NCI-H2081 treated with DMSO at 0.1 percent for 48 hours (cell line): Measurements from ENCODE around the gene HSD11B2.

Source experiments
- DNase-seq: peaks from one replicate; lab custom pipeline; 2025; lab: John Stamatoyannopoulos, UW

Gene HSD11B2

DNA sequence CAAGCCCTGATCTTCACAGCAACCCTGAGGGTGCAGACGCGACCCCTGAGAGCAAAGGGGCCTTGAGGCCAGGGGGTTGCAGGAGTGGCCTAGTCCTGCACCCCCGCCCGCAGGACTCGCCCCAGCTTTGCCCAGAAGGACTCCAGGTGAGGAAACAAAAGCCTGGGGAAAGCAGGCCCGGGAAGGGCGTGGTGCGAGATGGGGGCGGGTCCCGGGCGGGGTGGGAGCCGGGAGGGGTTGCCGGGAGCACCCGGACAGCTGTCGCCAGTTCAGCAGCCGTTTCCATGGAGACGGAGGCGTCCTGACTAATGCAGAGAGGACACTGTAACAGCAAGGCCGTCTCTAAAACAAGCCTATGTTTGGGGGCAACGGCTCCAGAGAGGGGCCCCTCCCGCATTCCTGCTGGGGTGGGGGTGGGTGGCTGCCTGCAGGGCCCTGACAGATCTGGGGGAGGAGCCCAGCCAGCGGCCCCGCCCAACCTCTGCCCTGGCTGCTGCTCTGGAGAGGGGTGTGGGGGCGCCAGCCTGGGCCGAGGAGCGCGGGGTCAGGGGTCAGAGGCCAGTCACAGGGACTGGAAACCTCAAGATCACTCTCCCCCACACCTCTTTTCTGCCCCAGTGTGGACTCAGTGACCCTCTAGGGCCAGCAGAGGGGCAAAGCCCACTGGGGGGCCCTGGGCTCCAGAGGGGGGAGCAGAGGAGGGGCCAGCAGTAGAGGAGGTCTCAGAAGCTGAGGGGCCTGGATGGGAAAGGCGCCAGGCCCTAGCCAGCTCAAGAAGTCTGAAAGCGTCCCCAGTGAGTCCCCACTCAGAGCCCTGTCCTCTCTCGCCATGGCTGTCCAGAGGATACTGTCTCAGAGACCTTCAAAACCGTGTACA, 34.5 kb upstream of the HSD11B2 start:
- DNase-seq, result peak; percentile 56

DNA sequence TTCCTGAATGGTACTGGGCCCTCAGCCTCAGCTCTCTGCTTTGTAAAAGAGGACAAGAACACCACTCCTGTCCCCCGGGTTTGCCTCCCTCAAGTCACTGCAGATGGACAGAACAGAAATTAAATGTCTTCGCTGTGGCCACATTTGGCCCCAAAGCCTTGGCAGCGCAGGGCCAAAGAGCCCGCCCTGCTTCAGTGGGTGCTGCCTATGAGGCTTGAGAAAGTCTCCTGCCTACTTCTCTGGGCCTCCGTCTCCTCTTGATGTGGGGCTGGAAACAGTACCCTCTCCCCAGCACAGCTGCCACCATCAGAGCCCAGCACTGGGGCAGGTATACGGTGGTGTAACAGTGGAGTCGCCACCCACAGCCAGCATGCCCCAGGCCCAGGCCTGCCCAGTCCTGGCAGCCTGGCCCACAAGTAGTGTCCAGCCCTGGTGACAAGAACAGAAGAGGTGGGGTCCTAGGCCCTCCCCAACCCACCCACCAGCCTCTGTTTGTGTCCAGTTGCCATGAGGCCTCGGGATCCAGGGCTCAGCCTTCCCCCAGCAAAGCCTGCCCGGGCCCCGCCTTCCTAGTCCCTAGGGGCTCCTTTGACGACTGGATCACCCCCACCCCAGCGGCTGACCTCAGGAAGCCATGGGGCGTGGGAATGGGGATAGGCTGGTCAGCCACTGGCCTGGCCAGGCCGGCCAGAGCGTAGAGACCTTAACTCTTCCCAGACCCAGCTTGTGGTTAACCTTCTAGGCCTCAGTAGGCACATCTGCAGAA, 33.7 kb upstream of the HSD11B2 start:
- DNase-seq, result no peak

DNA sequence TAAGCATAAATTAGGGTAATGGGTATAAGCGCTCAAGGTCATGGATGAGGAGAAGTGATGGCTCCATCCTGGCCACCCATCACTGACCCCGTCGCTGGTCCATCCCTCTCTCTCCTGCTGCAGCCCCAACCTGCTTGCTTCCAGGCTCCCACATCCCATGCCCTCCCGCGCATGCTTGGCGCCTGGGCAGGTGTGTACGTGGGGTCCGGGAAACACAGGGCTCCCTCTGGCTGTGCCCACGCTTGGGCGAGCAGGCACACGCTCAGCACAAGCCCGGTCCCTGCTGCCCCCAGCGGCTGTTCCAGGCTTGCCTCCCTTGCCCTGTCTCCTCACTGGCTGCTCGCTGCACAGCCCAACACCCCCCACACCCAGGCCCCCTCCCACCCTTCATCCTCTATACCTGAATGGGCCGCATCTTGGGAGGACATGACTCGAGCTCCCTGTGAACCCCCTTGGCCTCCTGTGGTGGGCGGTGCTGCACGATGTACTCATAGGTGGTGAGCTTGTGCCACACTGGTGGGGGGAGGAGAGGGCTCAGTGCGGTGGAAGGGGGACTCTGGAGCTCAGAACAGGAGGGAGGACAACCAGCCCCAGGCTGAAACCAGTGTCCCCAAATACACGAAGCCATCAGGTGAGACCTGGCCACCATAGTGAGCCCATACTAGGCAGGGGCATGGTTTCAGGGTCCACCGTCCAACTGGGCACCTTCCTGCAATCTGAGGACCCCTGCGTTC, 32.9 kb upstream of the HSD11B2 start:
- no peak for DNase-seq

DNA sequence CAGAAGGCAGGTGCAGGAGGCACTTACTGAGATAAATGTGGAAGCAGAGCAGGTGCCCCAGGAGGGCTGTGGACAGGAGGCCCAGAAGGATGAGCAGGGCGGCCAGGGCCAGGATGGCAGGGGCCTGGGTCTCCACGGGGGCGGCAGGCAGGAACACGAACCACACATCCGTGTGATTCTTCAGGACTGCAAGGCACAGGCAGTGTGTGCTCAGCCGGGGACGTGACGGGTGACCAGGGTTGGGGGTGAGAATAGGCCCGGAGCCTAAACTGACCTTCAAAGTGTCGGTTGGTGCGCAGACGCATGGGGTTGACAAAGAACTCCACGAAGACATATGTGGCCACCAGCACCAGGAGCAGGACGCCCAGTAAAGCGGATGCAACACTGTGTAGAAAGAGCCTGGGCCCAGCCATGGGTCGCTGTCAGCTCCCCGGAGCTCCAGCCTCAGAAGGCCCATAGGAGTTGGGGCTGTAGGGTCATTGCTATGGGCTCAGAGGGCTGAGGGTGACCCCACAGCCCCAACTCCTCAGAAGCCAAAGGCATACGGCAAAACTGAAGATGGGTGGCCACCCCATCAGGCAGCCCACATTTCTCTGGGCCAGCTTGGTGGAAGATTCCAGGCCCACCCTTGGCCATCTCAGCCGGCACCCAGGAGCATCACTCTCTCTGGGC, 32.2 kb upstream of the HSD11B2 start:
- DNase-seq, result no peak

DNA sequence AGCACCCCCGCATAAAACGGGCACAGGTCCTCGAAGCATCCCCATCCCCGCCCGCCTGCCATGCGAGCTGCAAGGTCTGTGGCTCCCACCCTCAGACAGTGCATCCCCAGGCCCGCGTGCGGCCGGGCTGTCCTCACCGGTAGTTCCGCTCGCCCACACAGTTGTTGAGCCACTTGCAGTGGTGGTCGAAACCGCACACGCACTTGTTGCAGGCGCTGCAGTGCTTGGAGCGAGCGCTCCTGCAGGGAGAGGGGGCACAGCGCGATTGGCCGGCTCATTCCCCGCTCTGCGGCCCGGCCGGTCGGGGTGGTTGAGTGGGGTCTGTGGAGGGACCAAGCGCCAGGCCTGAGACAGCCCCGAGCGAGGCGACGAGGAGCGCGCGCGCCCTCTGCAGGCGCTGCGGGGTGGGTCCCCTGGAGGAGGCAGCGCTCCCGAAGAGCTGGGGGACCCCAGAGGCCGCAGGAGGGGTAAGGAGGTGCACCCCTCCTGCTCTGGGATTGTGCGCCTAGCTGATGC, 31.6 kb upstream of the HSD11B2 start:
- no peak for DNase-seq

DNA sequence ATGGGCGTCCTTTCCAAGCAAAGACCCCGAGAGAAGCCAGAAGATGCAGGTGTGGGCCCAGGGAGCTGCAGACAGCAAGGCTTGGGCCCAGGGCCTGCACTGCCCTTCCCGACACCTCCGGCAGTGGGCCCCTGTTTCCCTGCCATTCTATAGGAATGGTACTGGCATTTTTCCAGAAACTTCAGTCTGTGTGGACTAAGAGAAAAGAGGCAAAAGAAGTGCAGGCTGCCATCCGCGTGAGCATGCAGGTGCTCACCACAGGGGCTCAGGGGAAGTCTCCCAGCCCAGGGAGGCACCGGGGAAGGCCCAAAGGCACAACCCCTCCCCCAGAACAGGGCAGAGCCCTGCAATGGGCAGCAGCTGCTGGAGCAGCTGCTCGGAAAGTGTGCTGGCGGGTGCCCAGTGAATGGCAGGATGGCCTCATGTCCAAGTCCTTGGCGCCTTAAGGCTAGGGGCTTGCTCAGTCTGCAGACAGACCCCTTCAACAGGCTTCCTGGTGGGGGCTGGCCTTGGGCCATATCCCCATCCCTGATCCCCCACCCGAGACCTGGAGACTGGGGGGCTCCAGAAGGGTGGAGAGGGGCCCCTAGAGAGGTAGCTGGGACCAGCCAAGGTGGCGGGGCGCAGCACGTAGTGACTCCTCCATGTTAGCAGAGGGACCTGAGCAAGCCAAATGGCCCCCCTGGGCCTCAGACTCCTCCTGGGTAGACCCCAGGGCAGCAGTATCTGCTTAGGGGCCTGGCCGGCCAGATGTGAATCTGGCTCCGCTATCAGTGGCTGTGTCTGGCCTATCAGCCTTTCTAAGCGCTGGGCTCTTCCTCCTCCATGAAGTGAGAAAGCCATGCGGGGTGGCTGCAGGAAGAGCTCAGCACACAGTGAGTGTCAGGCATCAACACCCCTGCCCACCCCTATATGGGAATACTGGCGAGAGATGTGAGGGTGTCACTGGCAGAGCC, 30.9 kb upstream of the HSD11B2 start:
- peak; percentile 21 for DNase-seq

DNA sequence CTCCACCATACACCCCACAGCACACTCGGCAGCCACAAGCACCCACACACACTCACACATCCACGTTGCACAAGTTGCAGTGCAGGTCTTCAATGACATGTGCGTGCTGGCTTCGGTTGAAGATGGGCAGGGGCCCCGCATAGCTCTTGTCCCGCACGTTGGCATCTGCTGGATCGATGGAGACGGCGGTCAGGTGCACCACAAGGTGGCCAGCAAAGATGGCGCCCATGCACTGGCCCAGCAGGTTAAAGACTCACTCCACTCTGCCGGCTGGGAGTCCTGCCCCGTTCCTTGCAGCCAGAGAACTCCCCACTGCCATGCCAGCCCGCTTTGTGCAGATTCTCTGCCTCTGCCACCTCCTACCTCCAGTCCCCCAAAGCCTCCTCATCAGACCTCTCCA, 30.0 kb upstream of the HSD11B2 start:
- no peak for DNase-seq

DNA sequence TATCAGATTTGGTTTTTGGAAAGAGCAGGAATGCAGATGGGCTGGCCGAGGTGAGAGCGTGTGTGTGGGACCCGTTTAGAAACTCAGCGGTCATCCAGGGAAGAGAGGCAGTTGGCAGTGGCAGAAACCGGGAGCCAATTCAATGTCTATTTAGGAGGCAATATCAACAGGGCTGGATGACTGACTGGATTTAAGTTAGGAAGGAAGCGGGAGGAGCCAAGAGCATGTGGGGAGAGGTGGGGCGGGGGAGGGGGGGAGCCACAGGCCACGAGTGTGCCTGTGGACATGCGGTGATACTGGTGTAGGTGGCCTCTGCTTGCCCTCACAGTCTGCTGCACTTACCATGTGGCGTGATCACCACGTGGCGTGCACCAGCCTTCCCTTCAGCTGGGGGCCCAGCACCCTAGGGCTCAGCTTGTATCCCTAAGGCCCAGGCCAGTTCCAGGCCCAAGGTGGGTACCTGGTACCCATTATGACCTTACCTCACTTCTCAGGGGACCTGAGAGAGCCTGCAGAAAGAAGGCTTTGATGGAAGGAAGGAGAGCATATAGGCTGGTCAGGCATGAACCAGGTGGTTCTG, 26.9 kb upstream of the HSD11B2 start:
- no peak for DNase-seq

DNA sequence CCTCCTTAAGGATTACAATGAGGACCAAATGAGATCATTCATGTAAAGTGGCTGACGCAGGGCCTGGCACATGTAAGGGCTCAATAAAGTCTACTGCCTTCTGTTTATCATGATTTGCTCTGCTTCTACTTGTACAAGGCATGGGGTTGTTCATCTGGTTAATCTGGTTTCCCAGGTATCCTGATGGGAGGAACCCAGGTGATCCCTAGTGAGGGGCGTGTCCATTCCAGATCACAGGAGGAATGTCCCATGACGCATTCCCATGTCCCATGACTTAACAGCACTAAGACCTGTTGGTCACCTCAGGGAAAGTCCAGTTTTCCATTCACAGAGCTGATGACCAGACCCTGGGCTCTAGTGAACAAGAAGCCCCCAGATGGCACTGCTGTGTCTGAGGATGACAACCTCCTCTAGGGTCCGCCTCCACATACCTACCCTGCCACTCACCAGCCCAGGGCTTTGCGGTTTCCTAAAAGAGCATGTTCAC, 26.1 kb upstream of the HSD11B2 start:
- DNase-seq, result no peak

DNA sequence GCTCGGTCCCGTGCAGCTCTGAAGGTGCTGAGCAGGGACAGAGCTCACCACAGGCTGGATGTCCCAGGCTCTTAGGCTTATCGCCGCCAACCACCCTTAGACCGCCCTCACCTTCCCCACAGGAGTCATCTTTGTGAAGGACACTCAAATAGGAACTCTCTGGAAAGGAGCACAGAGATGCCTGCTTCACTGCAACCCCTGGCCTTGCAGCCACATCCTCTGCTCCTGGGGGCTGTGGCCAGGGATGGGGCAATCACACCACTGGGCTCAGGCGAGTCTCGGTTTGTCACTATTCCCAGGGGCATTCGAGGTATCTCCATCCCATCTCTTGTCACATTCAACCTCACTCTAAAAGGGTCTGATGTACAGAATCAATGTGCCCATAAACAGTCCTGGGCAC, 25.6 kb upstream of the HSD11B2 start:
- no peak for DNase-seq

DNA sequence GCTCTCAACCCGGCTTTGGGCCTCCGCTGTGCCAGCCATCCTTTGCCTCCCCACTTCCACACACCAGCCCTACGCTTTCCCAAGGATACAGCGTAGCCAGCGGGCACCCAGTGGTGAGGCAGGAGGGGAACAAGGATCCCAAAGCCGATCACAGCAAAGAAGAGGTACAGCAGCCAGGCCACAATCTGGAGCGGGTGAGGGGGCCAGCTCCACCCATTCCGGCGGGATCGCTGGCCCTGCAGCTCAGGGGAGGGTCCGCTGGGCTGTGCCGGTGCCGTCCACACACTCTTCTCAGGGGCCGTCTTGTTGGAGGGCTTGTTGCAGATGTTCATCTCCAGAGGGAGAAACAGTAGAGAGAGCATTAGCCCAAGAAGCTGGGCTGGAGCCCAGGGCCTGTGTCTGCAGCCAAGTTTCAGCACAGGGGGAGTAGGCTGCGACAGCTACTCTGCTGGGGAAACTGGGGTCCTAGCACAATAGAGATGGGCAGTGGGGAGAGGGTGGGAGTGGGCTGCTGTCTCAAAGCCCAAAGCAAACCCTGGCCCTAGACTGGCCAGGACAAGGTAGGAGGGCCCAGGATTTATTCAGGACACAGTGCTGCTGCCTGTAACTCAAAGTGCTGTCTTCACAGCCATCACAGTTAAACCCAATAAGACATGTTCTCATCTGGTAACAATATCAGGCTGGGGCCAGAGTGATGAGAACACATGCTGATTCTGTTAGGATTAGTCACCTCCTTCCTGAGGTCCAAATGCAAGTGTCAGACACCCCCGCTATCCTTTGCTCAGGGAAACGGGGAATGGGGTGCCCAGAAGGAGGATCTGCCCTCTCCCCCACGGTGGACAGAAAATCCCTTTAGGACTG, 24.6 kb upstream of the HSD11B2 start:
- no peak for DNase-seq

DNA sequence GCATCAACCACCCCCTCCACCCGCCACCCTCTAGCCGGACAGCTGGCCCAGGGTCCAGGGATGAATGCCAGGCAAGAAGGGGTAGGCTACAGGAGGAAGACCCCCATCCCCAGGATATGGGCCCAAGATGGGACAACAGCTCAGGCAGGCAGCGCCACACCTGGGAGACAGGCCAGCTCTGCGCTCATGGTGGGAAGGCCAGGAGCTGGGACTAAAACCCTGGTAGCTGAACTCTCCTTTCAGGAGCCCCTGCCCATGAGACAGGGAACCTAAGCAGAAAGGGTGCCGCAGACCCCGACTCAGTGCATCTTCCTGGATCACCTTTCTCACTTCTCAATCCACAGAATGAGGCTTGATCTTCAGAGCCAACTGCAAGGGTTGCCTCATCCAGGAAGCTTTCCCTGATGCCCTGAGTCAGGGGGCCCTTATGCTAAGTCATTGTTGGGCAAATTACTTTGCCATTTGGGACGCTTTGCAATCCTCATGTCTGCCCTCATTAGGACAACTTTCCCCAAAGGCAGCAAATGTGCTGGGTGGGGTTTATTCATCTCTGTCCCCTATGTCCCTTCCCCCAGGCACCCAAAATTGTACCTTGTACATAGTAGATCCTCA, 23.6 kb upstream of the HSD11B2 start:
- DNase-seq, result no peak

DNA sequence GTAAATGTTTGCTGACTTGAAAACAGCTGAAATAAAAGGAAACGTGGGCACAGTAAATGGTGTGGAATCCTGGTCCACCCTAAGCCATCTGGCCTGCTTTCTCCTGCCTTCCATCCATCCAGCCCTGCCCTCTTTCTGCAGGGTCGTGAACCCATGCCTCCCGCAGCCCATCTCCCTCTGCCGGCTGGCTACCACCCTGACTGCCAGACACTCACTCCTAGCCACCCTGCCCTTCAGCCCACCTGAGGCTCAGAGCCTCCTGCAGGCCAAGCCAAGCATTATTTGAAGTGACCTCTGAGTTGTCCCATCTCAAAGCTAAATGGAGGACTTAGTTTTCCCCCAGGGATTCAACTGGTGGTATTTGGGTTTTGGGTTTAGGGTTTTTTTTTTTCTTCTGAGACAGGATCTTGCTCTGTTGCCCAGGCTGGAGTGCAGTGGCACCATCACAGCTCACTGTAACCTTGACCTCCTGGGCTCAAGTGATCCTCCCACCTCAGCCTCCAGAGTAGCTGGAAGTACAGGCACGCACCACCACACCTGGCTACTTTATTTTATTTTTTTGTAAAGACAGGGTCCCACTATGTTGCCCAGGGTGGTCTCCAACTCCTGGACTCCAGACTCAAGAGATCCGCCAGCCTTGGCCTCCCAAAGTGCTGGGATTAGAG, 23.0 kb upstream of the HSD11B2 start:
- no peak for DNase-seq

DNA sequence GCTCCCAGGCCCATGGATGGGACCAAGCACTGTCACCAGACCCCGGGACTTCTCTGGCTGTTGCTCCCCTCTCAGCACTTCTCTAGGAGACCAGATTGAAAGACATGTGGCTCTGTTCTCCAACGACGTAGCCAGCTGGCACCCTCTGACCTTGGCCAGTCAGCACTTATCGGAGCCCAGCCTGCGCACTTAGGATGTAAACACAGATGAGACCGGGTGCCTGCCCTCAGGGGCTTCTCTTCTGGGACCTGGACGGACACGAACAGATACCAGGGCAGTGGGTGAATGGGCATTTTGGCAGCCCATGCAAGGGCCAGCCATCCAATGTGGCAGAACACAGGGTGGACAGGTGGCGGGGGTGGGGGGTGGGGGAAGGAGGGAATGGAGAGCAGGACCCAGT, 21.3 kb upstream of the HSD11B2 start:
- DNase-seq, result no peak

DNA sequence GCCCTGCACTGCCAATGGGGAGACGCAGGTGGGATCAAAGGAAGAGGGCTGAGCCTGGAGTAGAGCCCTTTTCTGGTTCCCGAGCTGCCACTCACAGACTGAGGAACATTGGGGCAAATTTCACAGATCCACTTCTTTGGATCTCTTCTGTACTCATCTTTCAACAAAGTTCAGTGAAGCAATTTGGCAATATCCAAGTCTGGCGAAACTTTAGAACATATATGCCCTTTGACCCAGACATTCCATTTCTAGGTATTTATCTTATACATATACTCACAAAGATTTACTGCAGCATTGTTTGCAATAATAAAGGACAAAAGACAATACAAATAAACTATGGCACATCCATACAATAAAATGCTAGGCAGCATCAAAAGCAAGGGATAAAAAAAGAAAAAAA, 19.6 kb upstream of the HSD11B2 start:
- DNase-seq, result no peak

DNA sequence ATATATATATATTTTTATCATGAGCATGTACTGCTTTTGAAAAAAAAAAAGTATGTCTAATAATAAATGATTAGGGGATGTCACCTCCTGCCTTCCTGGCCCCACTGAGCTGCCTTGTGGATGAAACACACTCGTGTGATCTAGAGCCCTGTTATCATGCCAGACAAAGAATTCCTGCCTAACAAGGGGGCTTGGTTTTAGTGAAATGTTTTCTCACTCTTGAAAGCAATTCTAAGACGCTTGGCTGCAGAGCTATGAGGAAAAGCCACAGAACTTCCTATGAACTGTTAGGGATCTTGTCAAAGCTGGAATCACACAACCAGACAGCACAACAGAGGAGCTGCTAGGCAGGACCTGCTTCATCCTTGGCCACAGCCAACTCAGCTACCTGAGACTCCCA, 18.6 kb upstream of the HSD11B2 start:
- no peak for DNase-seq

DNA sequence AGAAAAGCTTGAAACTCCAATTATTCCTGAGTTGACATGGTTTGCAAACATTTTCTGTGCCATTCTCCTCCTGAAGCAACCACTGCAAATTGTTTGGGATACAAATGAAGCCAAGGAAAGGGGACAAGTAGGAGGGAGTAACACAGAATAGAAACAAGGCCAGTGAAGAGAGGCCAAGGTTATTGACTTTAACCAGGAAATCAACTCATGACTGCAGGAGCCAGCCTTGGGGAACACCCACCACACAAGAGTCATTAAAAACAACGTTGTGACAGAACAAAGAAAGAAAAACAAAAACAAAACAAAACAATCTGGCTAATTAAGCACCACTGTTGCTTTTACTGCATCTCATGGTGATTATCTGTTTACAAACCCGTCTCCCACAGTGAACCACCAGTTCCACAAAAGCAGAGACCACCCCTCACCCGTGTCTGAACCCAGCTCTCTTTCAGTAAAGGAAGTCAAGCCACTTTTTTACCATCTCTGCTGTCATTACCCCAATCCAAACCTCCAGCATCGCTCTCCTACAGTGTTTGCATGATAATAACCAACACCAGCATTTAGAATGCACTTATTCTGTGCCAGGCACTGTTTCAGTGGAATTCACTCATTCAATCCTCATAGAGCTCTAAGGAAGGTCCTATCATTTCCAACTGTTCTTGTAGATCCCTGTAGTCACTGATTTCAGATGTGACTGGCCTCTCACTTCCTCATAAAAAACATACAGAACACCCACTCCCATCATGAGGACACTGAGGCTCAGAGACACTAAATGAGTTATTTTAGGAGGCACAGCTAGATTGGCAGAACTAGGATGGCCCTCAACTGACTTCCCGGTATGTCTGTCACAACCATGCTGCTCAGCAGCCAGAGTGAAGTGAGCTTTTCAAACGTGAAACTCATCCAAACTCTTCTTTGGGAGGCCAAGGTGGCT, 16.7 kb upstream of the HSD11B2 start:
- DNase-seq, result no peak
